Mesendoderm (in vitro differentiated cells): Measurements from ENCODE around the gene RAB11FIP4.

ENCODE experiments used
- DNase-seq: peaks from one replicate; pipeline ENCODE4 v3.0.0; 2013
- H2AK5ac ChIP-seq: 2 replicates; pipeline ENCODE4 v1.6.1; 2013; ENCODE audit warnings: low read length, inconsistent platforms
- H2BK120ac ChIP-seq: 2 replicates; pipeline ENCODE4 v1.6.1; 2013; ENCODE audit warnings: low read depth, mild to moderate bottlenecking, low read length, moderate library complexity, mixed read lengths
- H2BK15ac ChIP-seq: replicated peaks from 2 replicates; pipeline ENCODE4 v1.6.1; 2013; ENCODE audit warnings: low read depth, mild to moderate bottlenecking, moderate library complexity
- H2BK5ac ChIP-seq: 2 replicates; pipeline ENCODE4 v1.6.1; 2013; ENCODE audit warnings: low read length, inconsistent platforms
- H3K18ac ChIP-seq: 2 replicates; pipeline ENCODE4 v1.6.1; 2013; ENCODE audit warnings: mild to moderate bottlenecking, low read length, mixed read lengths
- H3K23ac ChIP-seq: one replicate; pipeline ENCODE4 v1.6.1; 2013; ENCODE audit warnings: low read length
- H3K27ac ChIP-seq: 2 replicates; pipeline ENCODE4 v1.5.1; 2013; ENCODE audit warnings: low read depth, mild to moderate bottlenecking, inconsistent platforms, low read length, moderate library complexity
- H3K27me3 ChIP-seq: 2 replicates; pipeline ENCODE4 v1.6.1; 2013; ENCODE audit warnings: low read length, control low read depth, mild to moderate bottlenecking, inconsistent platforms; ENCODE audit not compliant: insufficient read depth, poor library complexity
- H3K36me3 ChIP-seq: 2 replicates; pipeline ENCODE4 v1.6.1; 2013; ENCODE audit warnings: low read length, inconsistent platforms; ENCODE audit not compliant: control insufficient read depth, insufficient read depth
- H3K4ac ChIP-seq: one replicate; pipeline ENCODE4 v1.6.1; 2013; ENCODE audit warnings: low read depth, mild to moderate bottlenecking, low read length, moderate library complexity
- H3K4me1 ChIP-seq: 2 replicates; pipeline ENCODE4 v1.6.1; 2013; ENCODE audit warnings: low read depth, low read length, inconsistent platforms; ENCODE audit not compliant: control insufficient read depth
- H3K4me2 ChIP-seq: 2 replicates; pipeline ENCODE4 v1.6.1; 2013; ENCODE audit warnings: low read length
- H3K4me3 ChIP-seq: 2 replicates; pipeline ENCODE4 v1.5.1; 2013; ENCODE audit warnings: mild to moderate bottlenecking, low read length
- H3K56ac ChIP-seq: one replicate; pipeline ENCODE4 v1.6.1; 2013; ENCODE audit warnings: low read length
- H3K79me1 ChIP-seq: 2 replicates; pipeline ENCODE4 v1.6.1; 2013; ENCODE audit warnings: low read length, inconsistent platforms
- H3K79me2 ChIP-seq: 2 replicates; pipeline ENCODE4 v1.6.1; 2013; ENCODE audit warnings: mild to moderate bottlenecking, low read length; ENCODE audit not compliant: control insufficient read depth, insufficient read depth
- H3K9ac ChIP-seq: 2 replicates; pipeline ENCODE4 v1.6.1; 2013; ENCODE audit warnings: low read length, inconsistent platforms
- H4K5ac ChIP-seq: one replicate; pipeline ENCODE4 v1.6.1; 2013; ENCODE audit warnings: low read length
- H4K8ac ChIP-seq: one replicate; pipeline ENCODE4 v1.6.1; 2013; ENCODE audit warnings: low read depth, mild to moderate bottlenecking, control low read depth, low read length, moderate library complexity
- WGBS: extraction: QIAGEN DNeasy Blood & Tissue Kit; methylation state at CpG from one replicate; pipeline ENCODE4 v1.1.7; 2013; ENCODE audit warnings: low lambda C conversion rate, missing lambda C conversion rate; ENCODE audit not compliant: insufficient coverage; ENCODE audit errors: extremely low coverage; 5-methylcytosine and 5-hydroxymethylcytosine counted together

Gene RAB11FIP4

DNA sequence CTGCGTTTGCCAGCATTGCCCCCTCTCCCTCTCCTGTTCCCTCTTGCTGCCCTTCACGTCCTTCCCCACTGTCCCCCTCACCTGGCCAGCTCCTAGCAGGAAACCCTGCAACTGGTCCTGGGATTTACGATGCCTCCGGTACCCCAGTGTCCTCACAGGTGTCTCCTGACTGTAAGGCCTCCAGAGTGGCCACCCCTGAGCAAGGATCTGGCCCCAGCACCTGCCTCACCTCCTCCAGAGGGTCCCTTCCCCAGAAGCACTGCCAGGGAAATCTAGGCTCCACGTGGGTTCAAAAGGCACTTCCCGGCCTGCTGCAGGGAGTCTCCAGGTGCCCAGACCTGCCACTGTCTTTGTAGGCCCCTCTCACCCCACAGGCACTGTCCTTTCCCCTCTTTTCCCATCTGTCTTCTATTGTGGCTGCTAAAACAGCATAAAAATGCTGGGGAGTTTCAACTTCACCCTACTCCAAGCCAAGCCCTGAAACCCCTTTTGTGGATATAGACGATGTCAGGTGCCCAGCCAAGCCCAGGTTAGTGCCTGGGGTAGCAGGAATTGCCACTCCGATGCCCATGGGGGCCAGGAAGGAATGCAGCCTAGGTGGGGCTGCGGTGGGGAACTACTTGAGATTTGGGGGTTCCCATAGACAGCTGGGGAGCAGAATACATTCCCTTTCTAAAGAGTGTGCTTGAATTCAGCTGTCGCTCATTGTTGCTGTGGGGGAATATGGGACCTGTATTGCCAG is 25.7 kb downstream of the RAB11FIP4 start:
- DNase-seq, result no peak

GRCh38 chr17:31418773-31419350 is 27.4 kb downstream of the RAB11FIP4 start:
- no peak overlapping the region for H2AK5ac ChIP-seq
- H2BK120ac ChIP-seq, result no peak overlapping the region
- H3K4ac ChIP-seq, result no peak overlapping the region
- no peak for DNase-seq
- H2BK15ac ChIP-seq, result no peak overlapping the region
- no peak overlapping the region for H3K56ac ChIP-seq
- H3K27ac ChIP-seq, result no peak overlapping the region
- H3K4me3 ChIP-seq, result no peak overlapping the region
- no peak overlapping the region for H3K4me2 ChIP-seq
- H3K27me3 ChIP-seq, result no peaks in the 10 kb centered on the region
- no peak overlapping the region for H4K8ac ChIP-seq
- no peak overlapping the region for H3K23ac ChIP-seq
- WGBS, result no CpG with 5 or more reads among the region's 6 CpGs
- H3K4me1 ChIP-seq, result no peaks in the 10 kb centered on the region
- H3K18ac ChIP-seq, result no peak overlapping the region
- no peak overlapping the region for H3K9ac ChIP-seq
- no peak overlapping the region for H4K5ac ChIP-seq
- no peak overlapping the region for H2BK5ac ChIP-seq
- no peaks in the 10 kb centered on the region for H3K79me1 ChIP-seq
- no peaks in the 10 kb centered on the region for H3K79me2 ChIP-seq
- H3K36me3 ChIP-seq, result no peaks in the 10 kb centered on the region

More for the DNA sequence above, 25.7 kb downstream of the RAB11FIP4 start:
- H3K4me3 ChIP-seq, result no peak overlapping the region
- H3K79me2 ChIP-seq, result no peaks in the 10 kb centered on the region
- no peak overlapping the region for H2BK120ac ChIP-seq
- no peak overlapping the region for H2BK15ac ChIP-seq
- no peak overlapping the region for H4K5ac ChIP-seq
- H3K18ac ChIP-seq, result no peak overlapping the region
- H3K23ac ChIP-seq, result no peak overlapping the region
- no peak overlapping the region for H3K9ac ChIP-seq
- no peak overlapping the region for H3K4ac ChIP-seq
- H3K79me1 ChIP-seq, result no peaks in the 10 kb centered on the region
- no peak overlapping the region for H3K27ac ChIP-seq
- no peak overlapping the region for H3K56ac ChIP-seq
- no peaks in the 10 kb centered on the region for H3K4me1 ChIP-seq
- no peak overlapping the region for H2AK5ac ChIP-seq
- H4K8ac ChIP-seq, result no peak overlapping the region
- H3K4me2 ChIP-seq, result no peak overlapping the region
- H3K27me3 ChIP-seq, result no peaks in the 10 kb centered on the region
- no CpG with 5 or more reads among the region's 10 CpGs for WGBS
- H3K36me3 ChIP-seq, result no peaks in the 10 kb centered on the region
- H2BK5ac ChIP-seq, result no peak overlapping the region

DNA sequence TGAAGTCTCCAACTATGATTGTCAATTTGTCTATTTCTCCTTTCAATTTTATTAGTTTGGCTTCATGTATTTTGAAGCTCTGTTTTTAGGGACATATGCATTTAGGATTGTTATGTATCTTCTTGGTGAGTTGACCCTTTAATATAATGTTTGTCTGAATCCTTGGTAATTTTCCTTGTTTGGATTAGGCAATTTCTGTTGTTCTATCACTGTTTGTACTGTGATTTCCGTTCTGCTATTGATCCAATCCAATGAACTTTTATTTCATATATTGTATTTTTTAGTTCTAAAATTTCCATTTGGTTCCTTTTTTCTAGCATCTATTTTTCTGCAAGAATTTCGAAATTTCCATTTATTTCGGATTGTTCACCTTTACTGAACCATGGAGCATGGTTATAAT is 31.0 kb downstream of the RAB11FIP4 start:
- no CpG with 5 or more reads among the region's 3 CpGs for WGBS
- Histone ChIP-seq H3K79me2 (no peaks in the 10 kb centered on the region), H3K79me1 (no peaks in the 10 kb centered on the region), H2BK5ac (no peak overlapping the region), H3K18ac (no peak overlapping the region), H3K4me2 (no peak overlapping the region), H3K4me1 (peaks cover 4% of the 10 kb centered on the region), H2BK120ac (no peak overlapping the region), H3K23ac (no peak overlapping the region), H3K4ac (no peak overlapping the region), H3K4me3 (no peak overlapping the region), H2BK15ac (no peak overlapping the region), H3K56ac (no peak overlapping the region), H3K27ac (no peak overlapping the region), H3K9ac (no peak overlapping the region), H3K27me3 (no peaks in the 10 kb centered on the region), H3K36me3 (no peaks in the 10 kb centered on the region), H4K5ac (no peak overlapping the region), H2AK5ac (no peak overlapping the region), H4K8ac (no peak overlapping the region)
- DNase-seq, result no peak

DNA sequence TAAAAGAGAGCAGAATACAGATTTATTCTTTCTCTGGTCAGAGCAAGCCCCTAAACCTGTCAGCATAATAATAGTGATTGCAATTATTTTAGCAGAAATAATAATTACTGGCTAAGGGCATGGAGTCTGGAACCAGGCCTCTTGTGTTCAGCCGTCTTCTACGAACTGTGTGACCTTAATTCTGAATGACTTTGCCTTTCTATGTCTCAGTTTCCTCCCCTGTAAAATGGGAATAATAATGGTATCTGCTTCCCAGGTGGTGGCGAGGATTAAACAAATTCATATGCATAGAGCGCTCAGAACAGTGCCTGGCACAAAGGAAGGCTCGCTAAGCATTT is 33.4 kb downstream of the RAB11FIP4 start:
- no peak overlapping the region for H2AK5ac ChIP-seq
- no peak for DNase-seq
- no peak overlapping the region for H3K56ac ChIP-seq
- no peak overlapping the region for H2BK15ac ChIP-seq
- no peak overlapping the region for H3K18ac ChIP-seq
- H3K4ac ChIP-seq, result no peak overlapping the region
- no peak overlapping the region for H2BK5ac ChIP-seq
- no peak overlapping the region for H3K9ac ChIP-seq
- peaks cover 4% of the 10 kb centered on the region for H3K4me1 ChIP-seq
- H2BK120ac ChIP-seq, result no peak overlapping the region
- H3K23ac ChIP-seq, result no peak overlapping the region
- no peaks in the 10 kb centered on the region for H3K79me1 ChIP-seq
- H3K36me3 ChIP-seq, result no peaks in the 10 kb centered on the region
- no peak overlapping the region for H4K5ac ChIP-seq
- no peak overlapping the region for H4K8ac ChIP-seq
- no CpG with 5 or more reads among the region's 5 CpGs for WGBS
- no peaks in the 10 kb centered on the region for H3K27me3 ChIP-seq
- H3K4me3 ChIP-seq, result no peak overlapping the region
- no peak overlapping the region for H3K4me2 ChIP-seq
- H3K27ac ChIP-seq, result no peak overlapping the region
- H3K79me2 ChIP-seq, result no peaks in the 10 kb centered on the region

GRCh38 chr17:31425282-31426040 is 34.0 kb downstream of the RAB11FIP4 start:
- H3K4me2 ChIP-seq, result no peak overlapping the region
- no peaks in the 10 kb centered on the region for H3K36me3 ChIP-seq
- H3K4me1 ChIP-seq, result peaks cover 4% of the 10 kb centered on the region
- no peak overlapping the region for H4K8ac ChIP-seq
- H3K18ac ChIP-seq, result no peak overlapping the region
- no peak overlapping the region for H2BK5ac ChIP-seq
- H2BK15ac ChIP-seq, result no peak overlapping the region
- no peaks in the 10 kb centered on the region for H3K79me2 ChIP-seq
- DNase-seq, result peak; percentile 93
- H2AK5ac ChIP-seq, result no peak overlapping the region
- H2BK120ac ChIP-seq, result no peak overlapping the region
- H3K4ac ChIP-seq, result no peak overlapping the region
- no peak overlapping the region for H4K5ac ChIP-seq
- no peaks in the 10 kb centered on the region for H3K79me1 ChIP-seq
- no peak overlapping the region for H3K23ac ChIP-seq
- WGBS, result no CpG with 5 or more reads among the region's 17 CpGs
- no peak overlapping the region for H3K4me3 ChIP-seq
- peak overlapping the region; percentile 19 for H3K56ac ChIP-seq
- H3K27ac ChIP-seq, result no peak overlapping the region
- H3K27me3 ChIP-seq, result no peaks in the 10 kb centered on the region
- H3K9ac ChIP-seq, result no peak overlapping the region
